Peyer's patch (tissue), 4 donors: Measurements from ENCODE around the gene HLA-A.
"Not testable (repeated sequence)": the region's sequence is repeated elsewhere in the genome, so short reads cannot be mapped to it uniquely, and the experiment has no call there.

Source experiments
- POLR2A ChIP-seq, 2 donors: fragments of 450-650 bp; IDR thresholded peaks; one replicate each; pipeline ENCODE4 v1.5.1; 2017; ENCODE audit warnings: antibody characterized with exemption in 2 of 2, mild to moderate bottlenecking in 2 of 2, moderate library complexity in 2 of 2
- TF ChIP-seq, protein P1 (sequence below), 6 experiments: fragments of 450-650 bp in 4 of 6; fragments of 200-600 bp in 2 of 6; sonication (generic) in 1 of 6; IDR thresholded peaks; one replicate each; pipeline ENCODE4 v1.5.1; 2017 to 2019; ENCODE audit warnings: antibody characterized with exemption in 6 of 6, mild to moderate bottlenecking in 3 of 6, moderate library complexity in 1 of 6

DNA sequence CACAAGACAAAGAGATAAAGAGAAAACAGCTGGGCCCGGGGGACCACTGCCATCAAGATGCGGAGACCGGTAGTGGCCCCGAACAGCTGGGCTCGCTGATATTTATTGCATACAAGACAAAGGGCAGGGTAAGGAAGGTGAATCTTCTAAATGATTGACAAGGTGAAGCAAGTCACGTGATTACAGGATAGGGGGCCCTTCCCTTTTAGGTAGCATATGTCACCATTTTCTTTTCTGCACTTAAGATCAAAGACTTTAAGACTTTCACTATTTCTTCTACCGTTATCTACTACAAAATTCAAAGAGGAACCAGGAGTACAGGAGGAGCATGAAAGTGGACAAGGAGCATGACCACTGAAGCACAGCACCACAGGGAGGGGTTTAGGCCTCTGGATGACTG, 12.3 kb upstream of the HLA-A start:
- TF ChIP-seq, protein P1, sequence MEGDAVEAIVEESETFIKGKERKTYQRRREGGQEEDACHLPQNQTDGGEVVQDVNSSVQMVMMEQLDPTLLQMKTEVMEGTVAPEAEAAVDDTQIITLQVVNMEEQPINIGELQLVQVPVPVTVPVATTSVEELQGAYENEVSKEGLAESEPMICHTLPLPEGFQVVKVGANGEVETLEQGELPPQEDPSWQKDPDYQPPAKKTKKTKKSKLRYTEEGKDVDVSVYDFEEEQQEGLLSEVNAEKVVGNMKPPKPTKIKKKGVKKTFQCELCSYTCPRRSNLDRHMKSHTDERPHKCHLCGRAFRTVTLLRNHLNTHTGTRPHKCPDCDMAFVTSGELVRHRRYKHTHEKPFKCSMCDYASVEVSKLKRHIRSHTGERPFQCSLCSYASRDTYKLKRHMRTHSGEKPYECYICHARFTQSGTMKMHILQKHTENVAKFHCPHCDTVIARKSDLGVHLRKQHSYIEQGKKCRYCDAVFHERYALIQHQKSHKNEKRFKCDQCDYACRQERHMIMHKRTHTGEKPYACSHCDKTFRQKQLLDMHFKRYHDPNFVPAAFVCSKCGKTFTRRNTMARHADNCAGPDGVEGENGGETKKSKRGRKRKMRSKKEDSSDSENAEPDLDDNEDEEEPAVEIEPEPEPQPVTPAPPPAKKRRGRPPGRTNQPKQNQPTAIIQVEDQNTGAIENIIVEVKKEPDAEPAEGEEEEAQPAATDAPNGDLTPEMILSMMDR (IDR thresholded peaks at IDR 0.05) = not testable (repeated sequence)
- TF ChIP-seq POLR2A (IDR thresholded peaks at IDR 0.05) = not testable (repeated sequence)
